GM21447 (cell line): ENCODE results near the gene KCNE3.

Experiments used
- ATAC-seq: cut with Tn5 transposase; IDR thresholded peaks from one replicate; pipeline ENCODE4 v1.9.1; 2021; ENCODE audit not compliant: unreplicated experiment

The KCNE3 gene, protein sequence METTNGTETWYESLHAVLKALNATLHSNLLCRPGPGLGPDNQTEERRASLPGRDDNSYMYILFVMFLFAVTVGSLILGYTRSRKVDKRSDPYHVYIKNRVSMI

GRCh38 chr11:74466916-74467885 is at the start of gene KCNE3:
Gene KCNE3, minus strand, starts transcription at chr11:74467549. Its CDS starts 9,986 bp downstream, at chr11:74457563.
- ATAC-seq = no peak

GRCh38 chr11:74507582-74507981 is 40.2 kb upstream of the KCNE3 start:
- ATAC-seq = no peak

DNA sequence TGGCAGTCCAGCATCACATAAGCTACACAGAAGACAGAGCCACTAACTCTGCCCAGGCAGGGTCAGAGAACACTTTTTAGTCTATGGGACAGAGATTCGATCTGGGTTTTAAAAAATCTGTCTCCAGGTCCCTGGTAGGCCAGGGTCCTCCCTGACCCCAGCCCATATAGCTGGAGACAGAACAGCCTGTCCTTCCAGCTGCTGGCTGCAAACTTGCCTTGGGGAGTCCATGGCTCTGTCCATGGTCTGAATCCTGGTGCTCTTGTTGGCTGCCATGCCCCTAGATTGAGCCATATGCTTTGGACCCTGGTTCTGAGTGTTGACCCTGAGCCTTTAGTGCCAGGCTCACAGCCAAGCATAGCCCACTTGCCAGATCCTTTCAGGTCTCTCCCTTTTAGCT is 39.5 kb upstream of the KCNE3 start:
- no peak for ATAC-seq

GRCh38 chr11:74505911-74506310 is 38.6 kb upstream of the KCNE3 start:
- no peak for ATAC-seq

GRCh38 chr11:74504100-74504691 is 36.8 kb upstream of the KCNE3 start:
- ATAC-seq = no peak

DNA sequence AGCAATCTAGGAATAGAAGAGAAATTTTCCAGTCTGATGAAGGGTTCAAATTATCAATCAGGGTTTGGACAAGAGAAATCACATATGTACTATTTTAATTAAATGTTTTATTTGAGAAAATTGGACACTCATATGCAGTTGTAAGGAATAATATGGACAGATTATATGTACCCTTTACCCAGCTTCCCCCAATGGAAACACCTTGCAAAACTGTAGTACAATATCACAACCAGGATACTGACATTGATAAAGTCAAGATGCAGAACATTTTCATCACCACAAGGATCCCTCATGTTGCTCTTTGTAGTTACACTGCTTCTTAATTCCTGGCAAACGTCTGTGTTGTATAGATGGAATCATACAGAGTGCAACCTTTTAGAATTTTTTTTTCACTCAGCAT is 27.6 kb upstream of the KCNE3 start:
- no peak for ATAC-seq

- no peak for ATAC-seq
Measured at GRCh38 chr11:74493791-74494630, 26.7 kb upstream of the KCNE3 start.

- ATAC-seq = peak; percentile 95
Measured at GRCh38 chr11:74492974-74493790, 25.8 kb upstream of the KCNE3 start, which contains the start of gene LIPT2. Gene LIPT2, minus strand, starts transcription at chr11:74493724. Its CDS starts 21 bp downstream, at chr11:74493703.

GRCh38 chr11:74492084-74492483 is 24.7 kb upstream of the KCNE3 start:
- ATAC-seq = no peak

GRCh38 chr11:74490941-74491340 is 23.6 kb upstream of the KCNE3 start:
- no peak for ATAC-seq

DNA sequence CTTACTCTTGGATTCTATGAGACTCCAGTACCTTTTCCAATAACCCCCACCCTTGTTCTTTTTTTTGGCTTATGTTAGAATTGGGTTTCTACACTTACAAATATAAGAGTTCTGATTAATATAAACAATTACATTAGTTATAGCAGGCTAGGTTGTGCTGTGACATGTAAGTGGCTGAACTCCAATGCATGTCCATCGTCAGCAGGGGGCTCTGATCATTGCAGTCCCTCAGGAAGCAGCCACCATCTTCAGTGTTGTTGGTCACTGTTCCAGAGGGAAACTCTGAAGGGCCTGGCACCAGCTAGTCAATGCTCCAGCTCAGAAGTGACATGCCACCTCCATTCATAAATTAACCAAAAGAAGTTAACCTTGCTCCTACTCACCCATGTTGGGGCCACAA is 20.5 kb upstream of the KCNE3 start:
- ATAC-seq = no peak

GRCh38 chr11:74485868-74486267 is 18.5 kb upstream of the KCNE3 start:
- no peak for ATAC-seq

DNA sequence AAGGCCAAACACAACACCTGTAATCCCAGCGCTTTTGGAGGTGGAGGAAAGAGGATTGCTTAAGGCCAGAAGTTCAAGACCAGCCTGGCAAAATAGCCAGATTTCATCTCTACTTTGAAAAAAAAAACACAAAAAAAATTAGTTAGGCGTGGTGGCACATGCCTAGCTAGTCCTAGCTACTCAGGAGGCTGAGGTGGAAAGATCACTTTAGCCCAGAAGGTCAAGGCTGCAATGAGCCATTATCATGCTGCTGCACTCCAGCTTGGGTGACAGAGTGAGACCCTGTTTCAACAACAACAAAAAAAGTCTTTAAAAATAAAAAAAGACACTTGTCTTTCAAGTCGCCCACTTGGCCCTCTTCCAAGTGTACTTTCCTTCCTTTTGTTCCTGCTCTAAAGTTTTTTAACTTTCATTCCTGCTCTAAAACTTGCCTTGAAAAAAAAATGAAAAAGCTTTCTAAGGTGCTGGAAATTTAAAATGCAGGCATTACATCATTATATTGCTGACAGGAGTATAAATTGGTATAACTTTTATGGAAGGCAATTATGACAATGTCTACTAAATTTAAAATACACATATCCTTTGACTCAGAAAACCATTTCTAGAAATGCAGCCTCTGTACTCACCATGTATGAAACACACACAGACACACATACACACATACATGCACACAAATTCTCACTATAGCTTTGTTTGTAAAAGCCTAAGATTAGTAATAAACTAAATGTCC is 13.5 kb upstream of the KCNE3 start:
- ATAC-seq = no peak

DNA sequence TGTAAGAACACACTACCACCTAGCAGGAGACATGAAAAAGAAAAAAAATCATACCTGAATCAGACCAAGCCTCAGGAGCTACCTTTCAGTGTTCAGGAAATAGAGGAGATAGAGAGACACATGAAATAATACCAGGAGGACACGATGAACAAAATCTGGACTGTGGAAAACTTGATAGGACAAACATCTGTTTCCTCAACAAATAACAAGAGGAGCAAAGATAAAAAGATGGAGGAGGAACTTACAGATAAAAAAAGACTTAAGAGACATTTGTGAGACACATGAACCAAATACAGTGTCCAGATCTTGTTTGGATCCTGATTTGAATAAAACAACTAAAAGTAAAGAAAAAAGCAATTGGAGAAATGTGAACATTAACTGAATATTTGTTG is 12.4 kb upstream of the KCNE3 start:
- ATAC-seq = no peak

DNA sequence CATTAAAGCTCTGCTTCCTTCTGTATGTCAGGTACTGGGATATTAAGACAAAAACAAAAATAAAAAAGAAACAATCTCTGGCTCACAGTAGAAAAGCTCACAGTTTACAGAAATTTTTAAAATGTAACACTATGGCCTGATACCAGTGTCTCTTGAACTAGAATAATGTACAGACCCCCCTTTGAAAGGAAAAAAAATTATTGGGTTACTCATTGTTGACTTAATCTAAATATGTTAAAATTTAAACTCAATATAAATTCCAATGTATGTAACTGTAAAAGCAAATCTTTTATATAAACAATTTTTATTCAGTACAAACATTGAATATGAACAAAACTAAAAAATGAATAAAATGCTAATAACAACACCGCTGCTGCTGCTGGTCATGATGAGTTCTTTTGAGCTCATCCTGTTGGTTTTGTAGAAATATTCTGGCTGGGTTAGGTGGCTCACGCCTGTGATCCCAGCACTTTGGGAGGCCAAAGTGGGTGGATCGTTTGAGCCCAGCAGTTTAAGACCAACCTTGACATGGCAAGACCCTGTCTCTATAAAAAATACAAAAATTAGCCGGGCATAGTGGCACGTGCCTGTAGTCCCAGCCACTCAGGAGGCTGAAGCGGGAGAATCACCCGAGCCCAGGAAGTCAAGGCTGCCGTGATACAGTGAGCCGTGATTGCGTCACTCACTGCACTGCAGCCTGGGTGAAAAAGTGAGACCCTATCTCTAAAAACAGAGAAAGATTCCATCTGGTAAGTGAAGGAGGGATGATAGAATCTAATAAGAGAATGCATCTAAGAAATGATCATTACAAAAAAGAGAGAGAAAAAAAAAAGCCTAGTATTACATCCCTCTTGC is 11.8 kb upstream of the KCNE3 start:
- no peak for ATAC-seq

DNA sequence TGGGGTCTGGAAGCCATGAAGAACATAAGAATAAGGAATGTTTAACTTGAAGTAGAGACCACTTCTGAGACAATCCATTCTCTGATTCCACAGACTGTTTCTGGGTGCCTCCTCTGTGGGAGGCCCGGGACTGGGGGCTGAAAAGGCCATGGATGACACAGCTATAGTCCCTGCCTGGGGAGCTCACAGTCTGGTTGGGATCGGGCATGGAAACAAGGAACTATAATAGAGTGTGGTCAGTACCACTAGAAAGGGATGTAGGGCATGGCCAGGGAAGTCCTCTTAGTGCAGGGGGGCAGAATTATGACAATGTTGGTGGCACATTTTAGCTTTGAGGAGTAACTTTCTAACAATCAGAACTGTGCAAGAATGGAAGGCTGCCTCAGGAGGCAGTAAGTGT is 9.2 kb upstream of the KCNE3 start:
- ATAC-seq = no peak

- ATAC-seq = no peak
Measured at GRCh38 chr11:74474316-74474715, 7.0 kb upstream of the KCNE3 start.

- ATAC-seq = no peak
Measured at GRCh38 chr11:74473382-74474173, 6.2 kb upstream of the KCNE3 start.
